ENCODE results near the gene FAM161B.
"Not testable (repeated sequence)": the region's sequence is repeated elsewhere in the genome, so short reads cannot be mapped to it uniquely, and the experiment has no call there.

FAM161B gene

GRCh38 chr14:73943083-73943482 lies 6.8 kb downstream of the FAM161B start:
- peak; percentile 86 for DNase-seq

GRCh38 chr14:73942180-73942579 lies 7.7 kb downstream of the FAM161B start:
- DNase-seq, result no peak

GRCh38 chr14:73937012-73937411 lies 12.9 kb downstream of the FAM161B start:
- DNase-seq, result no peak

- DNase-seq, result no peak
Measured at GRCh38 chr14:73936548-73936947, 13.3 kb downstream of the FAM161B start.

- no peak for DNase-seq
Measured at GRCh38 chr14:73935666-73936065, 14.2 kb downstream of the FAM161B start.

GRCh38 chr14:73924337-73924736 lies 25.6 kb downstream of the FAM161B start:
- DNase-seq, result peak; percentile 19

GRCh38 chr14:73919457-73919856 lies 30.4 kb downstream of the FAM161B start:
- not testable (repeated sequence) for DNase-seq

- DNase-seq, result no peak
Measured at GRCh38 chr14:73916324-73916723, 33.6 kb downstream of the FAM161B start.

GRCh38 chr14:73913256-73913655 lies 36.6 kb downstream of the FAM161B start:
- no peak for DNase-seq

- no peak for DNase-seq
Measured at GRCh38 chr14:73909681-73910080, 40.2 kb downstream of the FAM161B start.

GRCh38 chr14:73903028-73903427 lies 46.9 kb downstream of the FAM161B start:
- no peak for DNase-seq

- DNase-seq, result peak; percentile 31
Measured at GRCh38 chr14:73896521-73896920, 53.4 kb downstream of the FAM161B start.

- DNase-seq, result no peak
Measured at GRCh38 chr14:73895939-73896338, 54.0 kb downstream of the FAM161B start.

GRCh38 chr14:73894180-73894687 lies 55.7 kb downstream of the FAM161B start:
- not testable (repeated sequence) for DNase-seq

GRCh38 chr14:73889376-73889775 lies 60.5 kb downstream of the FAM161B start:
- peak; percentile 27 for DNase-seq

GRCh38 chr14:73888971-73889370 lies 60.9 kb downstream of the FAM161B start:
- peak; percentile 4 for DNase-seq

GRCh38 chr14:73888460-73888725 lies 61.5 kb downstream of the FAM161B start:
- DNase-seq, result peak; percentile 65

- peak; percentile 9 for DNase-seq
Measured at GRCh38 chr14:73887694-73888459, 62.0 kb downstream of the FAM161B start.

- DNase-seq, result no peak
Measured at GRCh38 chr14:73887318-73887616, 62.6 kb downstream of the FAM161B start.

GRCh38 chr14:73886449-73887317 lies 63.2 kb downstream of the FAM161B start, which contains the start of gene ZNF410:
TSS of gene ZNF410 (plus strand) at chr14:73886859. CDS start at chr14:73892176, 5,317 bp downstream.
- DNase-seq, result peak; percentile 99

GRCh38 chr14:73884438-73885190 lies 65.3 kb downstream of the FAM161B start:
- no peak for DNase-seq

All from suppressor macrophage treated with lipopolysaccharide for 4 hours (primary cell).